ENCODE results near the gene GSS.

Gene GSS

GRCh38 chr20:34977365-34978091 lies 21.9 kb upstream of the GSS start:
- DNase-seq: no peak

- DNase-seq: no peak
Observed at GRCh38 chr20:34976286-34976685, 20.7 kb upstream of the GSS start.

- no peak for DNase-seq
Observed at GRCh38 chr20:34974246-34974645, 18.6 kb upstream of the GSS start.

- DNase-seq: no peak
Observed at GRCh38 chr20:34971561-34972235, 16.1 kb upstream of the GSS start.

GRCh38 chr20:34970846-34971560 lies 15.4 kb upstream of the GSS start:
- no peak for DNase-seq

- DNase-seq: no peak
Observed at GRCh38 chr20:34970193-34970840, 14.7 kb upstream of the GSS start.

- no peak for DNase-seq
Observed at GRCh38 chr20:34968042-34968775, 12.6 kb upstream of the GSS start.

- no peak for DNase-seq
Observed at GRCh38 chr20:34967421-34967820, 11.8 kb upstream of the GSS start.

- DNase-seq: no peak
Observed at GRCh38 chr20:34965051-34965450, 9.4 kb upstream of the GSS start.

GRCh38 chr20:34964486-34964885 lies 8.9 kb upstream of the GSS start:
- no peak for DNase-seq

- DNase-seq: no peak
Observed at GRCh38 chr20:34956751-34957472, 1.3 kb upstream of the GSS start.

GRCh38 chr20:34956041-34956458 lies 444 bp upstream of the GSS start:
- no peak for DNase-seq

GRCh38 chr20:34954904-34955230 lies 739 bp downstream of the GSS start:
- no peak for DNase-seq

GRCh38 chr20:34953960-34954359 lies 1.6 kb downstream of the GSS start:
- DNase-seq: no peak

GRCh38 chr20:34952671-34953070 lies 2.9 kb downstream of the GSS start:
- no peak for DNase-seq

- DNase-seq: no peak
Observed at GRCh38 chr20:34951652-34952051, 4.0 kb downstream of the GSS start.

GRCh38 chr20:34951252-34951651 lies 4.4 kb downstream of the GSS start:
- no peak for DNase-seq

GRCh38 chr20:34949120-34949519 lies 6.5 kb downstream of the GSS start:
- DNase-seq: no peak

- no peak for DNase-seq
Observed at GRCh38 chr20:34948030-34948429, 7.6 kb downstream of the GSS start.

- no peak for DNase-seq
Observed at GRCh38 chr20:34947336-34947735, 8.3 kb downstream of the GSS start.

- DNase-seq: no peak
Observed at GRCh38 chr20:34946661-34947060, 8.9 kb downstream of the GSS start.

Measured in effector CD4-positive, alpha-beta T cell (primary cell).